IPS DF 6.9 (cell line): Measurements from ENCODE around the gene GPT2.
"Not testable (repeated sequence)": the region's sequence is repeated elsewhere in the genome, so short reads cannot be mapped to it uniquely, and the experiment has no call there.

Experiments used
- DNase-seq: peaks from one replicate; pipeline ENCODE4 v3.0.0-alpha.2; 2013; ENCODE audit warnings: low read depth, low spot score
- H3K27ac ChIP-seq: one replicate; pipeline ENCODE4 v1.5.1; 2013; ENCODE audit warnings: low read length, control low read depth
- H3K27me3 ChIP-seq: 2 replicates; pipeline ENCODE4 v1.6.1; 2013; ENCODE audit warnings: mild to moderate bottlenecking, low read length; ENCODE audit not compliant: control insufficient read depth, insufficient read depth
- H3K36me3 ChIP-seq: 2 replicates; pipeline ENCODE4 v1.6.1; 2013; ENCODE audit warnings: low read length; ENCODE audit not compliant: control insufficient read depth, insufficient read depth
- H3K4me1 ChIP-seq: 2 replicates; pipeline ENCODE4 v1.6.1; 2013; ENCODE audit warnings: low read length; ENCODE audit not compliant: control insufficient read depth, insufficient read depth
- H3K4me3 ChIP-seq: 2 replicates; pipeline ENCODE4 v1.5.1; 2013; ENCODE audit warnings: mild to moderate bottlenecking, low read length
- H3K9me3 ChIP-seq: 2 replicates; pipeline ENCODE4 v1.6.1; 2013; ENCODE audit warnings: low read length, inconsistent platforms; ENCODE audit not compliant: control insufficient read depth, insufficient read depth
- WGBS: extraction: QIAGEN DNeasy Blood & Tissue Kit; methylation state at CpG from one replicate; pipeline ENCODE4 v1.1.7; 2013; ENCODE audit warnings: mixed read lengths, missing lambda C conversion rate; ENCODE audit not compliant: insufficient read length, insufficient coverage; 5-methylcytosine and 5-hydroxymethylcytosine counted together

The GPT2 gene

DNA sequence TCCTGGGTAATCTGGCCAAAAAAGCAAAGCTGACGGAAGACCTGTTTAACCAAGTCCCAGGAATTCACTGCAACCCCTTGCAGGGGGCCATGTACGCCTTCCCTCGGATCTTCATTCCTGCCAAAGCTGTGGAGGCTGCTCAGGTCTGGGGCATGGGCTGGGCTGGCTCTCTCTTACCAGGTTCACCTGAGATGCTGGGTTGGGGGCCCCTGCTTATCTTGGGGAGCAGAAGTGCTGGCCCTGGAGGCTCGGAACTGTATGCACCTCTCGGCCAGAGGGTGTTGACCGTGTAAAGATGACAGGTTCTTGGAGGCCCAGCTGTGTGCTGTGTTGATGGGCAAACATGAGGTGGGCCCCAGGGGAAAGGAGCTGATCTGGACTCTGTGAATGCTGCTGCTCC lies 40.2 kb downstream of the GPT2 start:
- DNase-seq, result no peak
- H3K27me3 ChIP-seq, result no peaks in the 10 kb centered on the region
- H3K36me3 ChIP-seq, result peaks cover 48% of the 10 kb centered on the region
- no peak overlapping the region for H3K27ac ChIP-seq
- H3K4me1 ChIP-seq, result no peaks in the 10 kb centered on the region
- WGBS, result no CpG with 5 or more reads among the region's 6 CpGs
- H3K9me3 ChIP-seq, result no peaks in the 10 kb centered on the region
- H3K4me3 ChIP-seq, result no peak overlapping the region

DNA sequence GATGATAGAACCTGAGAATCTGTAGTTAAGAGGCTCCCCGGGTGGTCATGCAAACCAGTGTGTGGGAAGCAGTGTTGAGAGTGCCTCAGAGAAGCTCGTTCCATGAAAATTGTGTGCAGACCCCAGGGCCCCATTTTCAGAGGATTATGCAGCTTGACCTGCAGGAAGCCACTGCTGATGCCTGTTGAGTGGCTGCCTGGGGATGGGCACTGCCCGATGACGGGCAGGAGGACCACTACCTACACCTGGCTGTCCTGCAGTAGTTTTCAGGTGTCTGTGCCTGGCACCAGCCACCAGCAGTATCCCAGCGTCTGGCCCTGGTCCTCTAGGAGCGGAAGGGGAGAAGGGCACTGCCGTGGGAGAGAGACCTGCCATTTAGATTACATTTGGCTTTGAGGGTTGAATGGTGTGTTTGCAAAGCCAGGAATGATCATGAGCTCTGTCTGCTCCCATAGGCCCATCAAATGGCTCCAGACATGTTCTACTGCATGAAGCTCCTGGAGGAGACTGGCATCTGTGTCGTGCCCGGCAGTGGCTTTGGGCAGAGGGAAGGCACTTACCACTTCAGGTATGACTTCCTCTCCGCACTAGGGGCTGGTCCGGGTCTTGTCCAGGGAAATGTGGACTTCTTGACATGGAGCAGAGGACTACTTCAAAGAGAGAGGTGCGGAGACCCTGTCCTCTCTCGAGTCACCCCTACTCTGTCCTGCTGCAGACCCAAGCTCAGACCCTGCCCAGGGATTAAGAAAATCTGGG lies 42.5 kb downstream of the GPT2 start:
- Histone ChIP-seq H3K4me3 (no peak overlapping the region), H3K9me3 (no peaks in the 10 kb centered on the region), H3K4me1 (no peaks in the 10 kb centered on the region), H3K27ac (no peak overlapping the region), H3K36me3 (peaks cover 51% of the 10 kb centered on the region), H3K27me3 (no peaks in the 10 kb centered on the region)
- DNase-seq, result no peak
- WGBS, result no CpG with 5 or more reads among the region's 13 CpGs

DNA sequence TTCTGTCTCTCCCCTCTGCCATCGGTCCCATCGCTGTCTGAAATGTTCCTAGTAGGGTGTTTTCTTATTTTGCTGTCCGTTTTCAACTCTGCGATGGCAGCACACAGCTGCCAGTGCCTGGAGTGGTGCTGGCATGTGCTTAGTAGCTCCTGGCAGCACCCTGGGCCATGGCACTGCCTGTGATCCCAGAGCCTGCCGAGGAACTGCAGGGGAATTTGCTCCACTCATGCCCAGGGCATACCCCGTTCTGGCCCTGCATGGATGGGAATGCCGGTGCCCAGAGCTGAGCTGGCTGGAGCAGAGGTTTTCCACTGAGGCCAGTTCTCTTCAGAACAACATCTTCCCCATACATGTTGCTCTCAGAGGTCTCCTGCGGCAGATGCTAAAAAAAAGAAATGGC lies 43.1 kb downstream of the GPT2 start:
- no peaks in the 10 kb centered on the region for H3K4me1 ChIP-seq
- H3K27ac ChIP-seq, result no peak overlapping the region
- no peaks in the 10 kb centered on the region for H3K27me3 ChIP-seq
- no peak for DNase-seq
- peaks cover 48% of the 10 kb centered on the region for H3K36me3 ChIP-seq
- no peak overlapping the region for H3K4me3 ChIP-seq
- WGBS, result no CpG with 5 or more reads among the region's 8 CpGs
- no peaks in the 10 kb centered on the region for H3K9me3 ChIP-seq

DNA sequence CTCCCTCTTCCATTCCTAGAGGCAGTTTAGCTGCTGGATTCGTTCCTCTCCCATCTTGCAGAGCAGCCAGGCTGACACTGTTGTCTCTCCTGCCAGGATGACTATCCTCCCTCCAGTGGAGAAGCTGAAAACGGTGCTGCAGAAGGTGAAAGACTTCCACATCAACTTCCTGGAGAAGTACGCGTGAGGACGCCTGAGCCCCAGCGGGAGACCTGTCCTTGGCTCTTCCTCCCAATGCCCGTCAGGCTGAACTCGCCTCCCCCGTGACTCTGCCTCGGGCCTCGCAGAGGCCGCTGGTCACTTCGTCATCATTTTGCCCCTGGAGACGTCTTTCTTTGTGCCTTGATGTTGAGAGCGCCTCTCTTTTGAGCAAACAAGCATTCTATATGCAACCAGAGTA lies 44.6 kb downstream of the GPT2 start:
- Histone ChIP-seq H3K4me3 (no peak overlapping the region), H3K27me3 (no peaks in the 10 kb centered on the region), H3K4me1 (no peaks in the 10 kb centered on the region), H3K9me3 (no peaks in the 10 kb centered on the region), H3K36me3 (peaks cover 38% of the 10 kb centered on the region), H3K27ac (no peak overlapping the region)
- WGBS, result no CpG with 5 or more reads among the region's 15 CpGs
- DNase-seq, result no peak

DNA sequence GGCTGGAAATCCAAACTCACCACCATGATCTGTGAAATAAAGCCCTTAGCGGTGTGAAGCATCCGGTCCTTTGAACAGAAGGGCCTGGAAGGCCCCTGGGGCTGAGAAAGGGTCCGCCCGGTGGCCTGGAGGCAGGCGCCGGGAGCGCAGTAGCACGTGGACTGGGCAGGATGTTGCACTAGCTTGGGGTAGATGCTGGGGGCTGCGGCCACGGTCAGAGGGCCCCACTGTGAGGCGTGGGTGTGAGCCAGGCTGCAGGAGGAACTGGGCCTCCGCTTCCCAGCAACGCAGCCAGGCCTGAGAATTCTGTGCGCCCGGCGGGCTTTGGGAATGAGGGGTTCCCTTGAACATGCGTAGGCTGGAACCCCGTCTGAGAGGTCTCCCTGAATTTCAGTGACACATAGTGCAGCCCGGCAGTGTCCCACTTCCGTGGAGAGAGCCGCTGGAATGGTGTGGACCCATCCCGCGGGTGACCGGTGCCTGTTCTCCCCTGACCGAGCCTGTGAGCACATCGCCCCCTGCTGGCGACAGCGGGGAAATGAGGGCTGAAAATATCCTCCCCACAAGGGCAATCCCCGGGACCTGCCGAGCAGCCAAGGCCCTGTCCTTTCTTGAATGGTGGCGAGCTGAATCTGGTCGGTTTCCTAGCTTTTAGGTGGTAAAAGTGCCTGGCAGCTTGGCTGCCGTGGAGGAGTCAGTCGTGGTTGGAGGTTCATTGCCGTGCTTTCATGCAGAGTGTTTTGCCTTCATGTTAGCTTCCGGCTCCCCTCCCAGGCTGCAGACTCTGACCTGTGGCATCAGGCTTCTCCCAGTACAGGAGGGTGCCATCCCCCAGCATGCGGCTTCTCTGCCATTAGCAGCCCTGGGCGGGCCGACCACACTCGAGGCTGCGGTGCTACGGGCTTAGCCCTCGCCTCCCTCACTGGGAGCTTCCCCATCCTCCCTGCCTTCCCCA lies 45.5 kb downstream of the GPT2 start:
- H3K27me3 ChIP-seq, result no peaks in the 10 kb centered on the region
- WGBS, result no CpG with 5 or more reads among the region's 43 CpGs
- H3K4me1 ChIP-seq, result no peaks in the 10 kb centered on the region
- H3K9me3 ChIP-seq, result no peaks in the 10 kb centered on the region
- H3K4me3 ChIP-seq, result no peak overlapping the region
- H3K36me3 ChIP-seq, result peaks cover 29% of the 10 kb centered on the region
- peak; percentile 63 for DNase-seq
- H3K27ac ChIP-seq, result no peak overlapping the region

DNA sequence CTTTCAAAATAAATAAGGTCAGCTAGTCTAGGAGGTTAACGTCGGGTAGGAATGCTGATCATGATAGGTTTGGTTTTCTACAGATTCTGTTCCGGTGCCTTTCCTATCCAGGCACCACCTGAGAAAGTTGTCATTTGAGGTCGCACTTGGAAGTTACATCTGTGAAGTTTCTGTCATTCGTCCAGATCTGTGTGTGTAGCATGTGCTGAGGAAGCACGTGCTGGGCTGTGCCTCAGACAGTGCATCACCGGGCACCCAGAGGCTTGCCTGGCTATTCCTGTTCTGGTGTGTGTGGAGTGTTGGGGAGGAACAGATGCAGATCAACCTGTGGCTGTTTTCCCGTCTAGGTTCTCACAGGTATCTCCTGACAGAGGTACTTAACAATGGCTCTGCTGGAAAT lies 46.7 kb downstream of the GPT2 start:
- WGBS, result no CpG with 5 or more reads among the region's 8 CpGs
- Histone ChIP-seq H3K4me1 (no peaks in the 10 kb centered on the region), H3K4me3 (no peak overlapping the region), H3K27me3 (no peaks in the 10 kb centered on the region), H3K36me3 (peaks cover 29% of the 10 kb centered on the region), H3K9me3 (no peaks in the 10 kb centered on the region), H3K27ac (no peak overlapping the region)
- no peak for DNase-seq

DNA sequence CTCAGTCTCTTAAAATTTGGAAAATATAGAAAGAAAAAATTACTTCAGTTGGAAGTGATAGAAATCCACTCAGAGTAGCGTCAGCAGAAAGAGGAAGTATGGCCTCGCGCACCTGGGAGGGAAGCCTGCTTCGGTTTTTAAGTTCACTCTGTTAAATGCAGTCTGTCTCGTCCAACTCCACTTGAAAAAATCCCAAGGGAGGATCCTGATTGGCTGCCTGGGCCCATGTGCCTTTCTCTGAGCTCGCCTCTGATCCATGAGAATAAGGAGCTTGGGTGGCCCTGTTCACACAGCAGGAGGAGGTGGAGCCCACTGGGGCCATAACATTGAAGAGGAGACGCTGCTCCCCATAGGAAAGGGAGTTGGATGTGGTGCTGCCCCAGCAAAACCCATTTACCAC lies 48.6 kb downstream of the GPT2 start:
- Histone ChIP-seq H3K9me3 (no peaks in the 10 kb centered on the region), H3K4me3 (no peak overlapping the region), H3K27me3 (no peaks in the 10 kb centered on the region), H3K4me1 (no peaks in the 10 kb centered on the region), H3K27ac (no peak overlapping the region), H3K36me3 (peaks cover 16% of the 10 kb centered on the region; the same call in 1 of the 2 replicates)
- WGBS, result no CpG with 5 or more reads among the region's 7 CpGs
- DNase-seq, result peak; percentile 27

DNA sequence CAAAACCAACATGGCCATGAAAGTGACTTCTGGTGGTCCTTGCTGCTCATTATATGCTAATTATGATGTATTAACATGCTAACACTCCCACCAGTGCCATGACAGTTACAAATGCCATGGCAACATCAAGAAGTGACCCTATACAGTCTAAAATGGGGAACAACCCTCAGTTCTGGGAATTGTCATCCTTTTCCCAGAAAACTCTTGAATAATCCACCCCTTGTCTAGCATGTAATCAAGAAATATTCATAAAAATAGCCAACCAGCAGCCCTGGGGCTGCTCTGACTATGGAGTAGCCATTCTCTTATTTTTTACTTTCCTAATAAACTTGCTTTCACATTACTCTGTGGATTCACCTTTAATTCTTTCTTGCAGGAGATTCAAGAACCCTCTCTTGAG lies 53.4 kb downstream of the GPT2 start:
- Histone ChIP-seq H3K27ac (no peak overlapping the region), H3K4me3 (no peak overlapping the region), H3K9me3 (no peaks in the 10 kb centered on the region), H3K27me3 (no peaks in the 10 kb centered on the region), H3K4me1 (no peaks in the 10 kb centered on the region), H3K36me3 (no peaks in the 10 kb centered on the region)
- DNase-seq, result no peak

DNA sequence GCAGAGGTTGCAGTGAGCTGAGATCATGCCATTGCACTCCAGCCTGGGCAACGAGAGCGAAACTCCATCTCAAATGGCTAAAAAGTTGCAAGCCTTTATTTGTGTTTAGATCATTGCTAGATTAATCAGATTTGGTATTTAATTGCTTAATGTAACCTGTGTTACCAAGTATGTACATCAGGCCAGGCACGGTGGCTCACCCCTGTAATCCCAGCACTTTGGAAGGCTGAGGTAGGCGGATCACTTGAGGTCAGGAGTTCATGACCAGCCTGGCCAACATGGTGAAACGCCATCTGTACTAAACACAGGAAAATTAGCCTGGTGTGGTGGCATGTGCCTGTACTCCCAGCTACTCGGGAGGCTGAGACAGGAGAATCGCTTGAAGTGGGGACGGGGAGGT lies 60.6 kb downstream of the GPT2 start:
- not testable (repeated sequence) for DNase-seq, H3K9me3 ChIP-seq, H3K36me3 ChIP-seq, H3K4me1 ChIP-seq, H3K27me3 ChIP-seq, H3K27ac ChIP-seq, H3K4me3 ChIP-seq
- WGBS, result no CpG with 5 or more reads among the region's 8 CpGs

DNA sequence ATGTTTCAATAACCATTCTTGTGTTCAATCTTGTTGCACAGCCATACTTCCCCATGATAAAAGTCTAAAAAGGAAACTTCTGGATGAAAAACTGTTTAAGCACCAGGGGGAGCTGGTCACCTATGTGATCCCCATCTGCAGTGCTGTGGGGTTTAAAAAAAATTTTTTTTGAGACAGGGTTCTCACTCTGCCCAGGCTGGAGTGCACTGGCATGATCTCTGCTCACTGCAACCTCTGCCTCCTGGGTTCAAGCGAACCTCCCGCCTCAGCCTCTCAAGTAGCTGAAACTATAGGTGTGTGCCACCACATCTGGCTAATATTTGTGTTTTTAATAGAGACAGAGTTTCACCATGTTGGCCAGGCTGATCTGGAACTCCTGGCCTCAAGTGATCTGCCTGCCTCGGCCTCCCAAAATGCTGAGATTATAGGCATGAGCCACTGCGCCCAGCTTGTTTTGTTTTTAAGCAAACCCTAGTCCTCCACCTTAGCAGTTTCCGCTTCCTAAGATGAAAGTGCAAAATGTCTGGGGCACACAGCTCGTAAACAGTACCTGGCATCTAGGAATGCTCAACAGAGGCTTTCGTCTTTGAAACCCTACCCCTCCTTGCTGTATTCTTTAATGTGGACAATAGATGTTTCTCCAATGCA lies 63.9 kb downstream of the GPT2 start:
- Histone ChIP-seq H3K4me3 (no peak overlapping the region), H3K4me1 (no peaks in the 10 kb centered on the region), H3K36me3 (no peaks in the 10 kb centered on the region), H3K9me3 (no peaks in the 10 kb centered on the region), H3K27me3 (no peaks in the 10 kb centered on the region), H3K27ac (no peak overlapping the region)
- DNase-seq, result no peak
- WGBS, result no CpG with 5 or more reads among the region's 7 CpGs
